NCI-H1436 treated with DMSO at 0.1 percent for 48 hours (cell line): ENCODE data around the gene GPR31.

Source experiments
- DNase-seq: peaks from one replicate; lab custom pipeline; 2025; lab: John Stamatoyannopoulos, UW

The GPR31 gene

GRCh38 chr6:167118006-167118405 is 39.8 kb downstream of the GPR31 start:
- no peak for DNase-seq

DNA sequence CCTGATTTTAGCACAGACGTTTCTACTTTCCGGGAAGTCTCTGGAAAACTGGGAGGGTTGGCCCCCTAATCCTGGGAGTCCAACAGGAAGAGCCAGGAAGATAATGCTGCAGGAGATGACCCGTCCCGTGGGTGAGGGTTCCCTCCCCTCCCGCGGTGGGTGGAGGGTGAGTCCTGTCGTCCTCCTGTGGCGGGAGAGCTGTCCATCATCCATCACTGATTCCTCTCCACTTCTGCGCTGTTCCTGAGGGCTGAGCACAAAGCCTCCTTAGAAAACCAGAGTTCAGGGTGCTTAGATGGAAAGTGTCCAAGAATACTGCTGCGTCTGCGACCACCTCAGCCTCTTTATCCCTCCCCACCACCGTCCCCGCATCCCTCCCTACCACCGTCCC is 40.9 kb downstream of the GPR31 start:
- no peak for DNase-seq

- no peak for DNase-seq
Measured at GRCh38 chr6:167116109-167116837, 41.5 kb downstream of the GPR31 start.

- no peak for DNase-seq
Measured at GRCh38 chr6:167115054-167115453, 42.7 kb downstream of the GPR31 start.

DNA sequence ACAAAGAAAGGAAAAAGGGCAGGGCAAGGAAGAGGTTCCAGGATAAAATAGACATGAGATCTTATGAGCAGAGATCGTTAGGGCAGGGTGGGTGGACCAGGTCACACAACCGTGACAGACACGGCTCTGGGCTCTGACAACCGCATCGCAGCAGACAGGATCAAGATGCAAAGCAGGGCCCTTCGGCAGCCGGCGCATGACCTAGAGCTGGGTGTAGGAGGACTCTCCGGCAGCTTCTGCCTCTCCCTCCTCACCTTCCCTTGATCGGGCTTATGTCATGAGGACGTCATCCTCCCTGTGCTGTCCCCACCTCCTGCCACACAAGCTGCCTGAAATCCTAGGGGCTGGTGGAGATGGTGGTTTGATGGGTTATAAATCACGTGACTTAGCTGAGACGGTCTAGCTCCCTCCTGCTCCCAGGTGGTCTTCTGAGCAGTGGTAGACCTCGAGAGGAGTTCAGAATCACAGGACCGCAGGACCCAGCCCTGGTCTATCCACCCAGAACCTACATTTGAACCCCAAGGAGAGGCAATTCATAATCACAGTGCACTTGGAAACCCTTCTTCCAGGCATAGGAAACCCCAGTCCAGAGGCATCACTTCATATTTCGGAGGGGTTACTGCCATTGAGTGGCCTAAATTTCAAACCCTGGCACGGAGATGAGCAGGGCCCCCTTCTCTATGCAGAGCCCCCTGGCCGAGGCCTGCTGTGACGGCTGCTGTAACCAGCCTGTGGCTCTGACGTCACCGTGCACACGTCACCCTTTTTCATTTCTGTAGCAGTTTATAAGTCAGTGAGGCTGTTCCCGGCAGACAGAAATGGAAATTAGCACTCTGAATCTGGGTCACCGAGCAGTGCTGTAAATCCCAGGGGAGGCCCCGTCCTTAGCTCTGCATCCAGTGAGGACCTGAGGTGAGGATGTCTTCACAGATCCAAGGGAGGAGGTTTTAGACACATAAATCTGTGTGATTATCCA is 43.6 kb downstream of the GPR31 start:
- DNase-seq, result no peak

DNA sequence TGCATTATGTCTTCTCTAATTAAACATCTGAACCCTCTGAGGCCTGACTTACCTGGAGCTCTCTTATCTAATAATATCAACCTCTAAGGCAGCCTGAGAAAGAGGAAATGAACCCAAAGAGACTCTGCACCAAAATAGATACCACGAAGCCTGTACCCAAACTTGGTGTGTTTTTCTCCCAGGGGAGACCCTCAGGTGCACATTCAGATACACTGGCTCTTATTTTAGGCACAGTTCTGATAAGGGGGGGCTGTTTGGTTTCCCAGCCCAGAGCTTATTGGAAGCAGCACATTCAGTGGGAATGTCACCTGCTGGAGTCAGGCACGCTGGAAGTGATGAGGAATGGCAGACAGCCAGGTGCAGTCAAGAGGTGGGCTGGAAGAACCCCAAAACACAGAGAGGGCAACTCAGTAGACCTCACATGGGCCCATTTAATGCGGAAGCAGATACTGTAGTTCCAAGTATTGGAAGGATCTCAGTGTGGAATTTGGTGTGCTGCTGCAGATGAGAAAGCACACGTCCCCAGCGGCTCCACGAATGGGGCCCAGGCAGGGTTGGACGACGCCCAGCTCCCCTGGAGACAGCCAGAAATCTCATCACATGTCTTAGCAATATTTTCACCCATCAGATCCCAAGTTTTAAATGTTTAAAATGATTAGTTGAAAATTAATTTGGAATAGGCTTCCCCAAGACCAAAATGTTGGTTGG is 44.6 kb downstream of the GPR31 start:
- DNase-seq, result no peak

DNA sequence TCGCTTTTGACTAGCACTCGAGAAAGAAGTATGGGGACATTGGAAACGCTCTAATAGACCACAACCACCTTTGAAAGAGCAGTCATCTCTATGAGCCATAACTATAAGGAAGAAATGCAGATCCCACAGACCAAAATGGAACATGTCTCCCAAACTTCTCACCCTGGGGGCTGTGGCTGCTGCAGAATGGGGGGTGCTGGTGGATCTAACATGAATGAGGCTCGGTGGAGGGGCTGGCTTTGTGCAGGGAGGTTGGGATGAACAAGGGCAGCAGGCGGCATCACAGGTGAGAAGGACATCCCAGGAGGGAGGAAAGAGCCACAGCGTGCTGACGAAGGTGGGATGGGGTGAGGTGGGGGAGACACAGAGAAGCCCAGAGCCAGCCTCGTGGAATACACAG is 45.4 kb downstream of the GPR31 start:
- no peak for DNase-seq

- no peak for DNase-seq
Measured at GRCh38 chr6:167111597-167111996, 46.2 kb downstream of the GPR31 start.

DNA sequence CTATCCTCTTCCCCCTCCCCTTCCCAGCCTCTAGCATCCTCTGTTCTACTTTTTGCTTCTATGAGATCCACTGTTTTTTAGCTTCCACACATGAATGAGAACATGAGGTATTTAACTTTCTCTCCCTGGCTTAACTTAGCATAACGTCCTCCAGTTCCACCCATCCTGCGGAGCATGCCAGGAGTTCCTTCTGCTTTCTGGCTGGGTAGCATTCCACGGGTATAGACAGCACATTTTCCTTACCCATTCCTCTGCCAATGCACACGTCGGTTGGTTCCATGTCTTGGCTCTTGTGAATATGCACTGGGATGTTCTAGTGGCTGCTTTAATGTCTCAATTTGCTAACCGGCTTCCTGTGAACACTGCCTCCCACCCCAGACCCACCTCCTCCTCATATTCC is 48.1 kb downstream of the GPR31 start:
- DNase-seq, result no peak

DNA sequence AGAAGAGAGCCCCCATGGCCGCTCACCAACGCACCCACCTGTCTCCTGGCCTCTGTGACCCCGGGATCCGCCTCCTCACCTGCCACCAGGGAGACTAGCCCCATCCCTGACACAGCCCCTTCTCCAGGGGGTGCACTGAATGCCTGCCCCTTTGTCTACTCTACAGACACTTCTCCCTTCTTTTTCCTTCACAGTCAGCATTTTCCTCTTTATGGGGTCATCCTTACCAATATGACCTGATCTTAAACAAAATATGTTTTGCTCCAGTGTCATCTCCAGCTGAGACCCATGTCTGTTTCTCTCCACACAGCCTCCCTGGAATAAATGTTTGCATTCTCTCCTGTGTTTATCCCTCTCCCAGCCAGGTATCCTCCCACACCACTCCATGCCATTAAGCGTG is 49.5 kb downstream of the GPR31 start:
- DNase-seq, result no peak

GRCh38 chr6:167107787-167108186 is 50.0 kb downstream of the GPR31 start:
- no peak for DNase-seq

DNA sequence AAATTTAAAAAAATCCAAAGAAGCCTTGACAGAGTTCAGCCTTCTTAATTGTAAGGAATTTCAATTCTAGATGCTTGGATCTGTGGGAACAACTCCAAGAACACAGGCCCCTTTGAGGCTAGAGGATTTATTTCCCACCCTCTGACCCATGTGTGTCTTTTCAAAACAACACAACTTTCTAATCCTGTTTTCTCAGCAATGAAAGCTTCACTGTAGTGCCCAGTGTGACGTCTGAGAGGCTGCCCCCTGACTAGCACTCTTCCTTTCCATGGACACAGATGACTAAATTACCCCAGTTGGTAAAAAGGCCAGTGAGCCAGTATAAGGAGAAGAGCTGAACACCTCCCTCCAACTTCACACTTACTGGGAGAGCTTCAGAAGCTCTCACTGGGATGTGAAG is 51.4 kb downstream of the GPR31 start:
- no peak for DNase-seq
